Astrocyte of the cerebellum (primary cell): ENCODE results near the gene MMADHC.
A peak's percentile ranks its signal among the peaks of the same experiment; 100 is the strongest.

Source experiments
- DNase-seq: peaks from one replicate; pipeline ENCODE4 v3.0.0-alpha.2; 2011; ENCODE audit warnings: low read depth
- H3K4me3 ChIP-seq: 2 replicates; pipeline ENCODE4 v1.5.1; 2011; ENCODE audit warnings: mild to moderate bottlenecking, low read depth, low read length, moderate library complexity
- in situ Hi-C: cut with HindIII; loops from 2 replicates; pipeline ENCODE4 v1.10.0; 2017; ENCODE audit warnings: low sequenced_read_pairs
- TF ChIP-seq, protein P1 (sequence below): IDR thresholded peaks from 2 replicates; pipeline ENCODE4 v1.5.1; 2012; ENCODE audit warnings: low read length, low read depth, moderate library complexity, mild to moderate bottlenecking; ENCODE audit errors: missing control alignments

The MMADHC gene

DNA sequence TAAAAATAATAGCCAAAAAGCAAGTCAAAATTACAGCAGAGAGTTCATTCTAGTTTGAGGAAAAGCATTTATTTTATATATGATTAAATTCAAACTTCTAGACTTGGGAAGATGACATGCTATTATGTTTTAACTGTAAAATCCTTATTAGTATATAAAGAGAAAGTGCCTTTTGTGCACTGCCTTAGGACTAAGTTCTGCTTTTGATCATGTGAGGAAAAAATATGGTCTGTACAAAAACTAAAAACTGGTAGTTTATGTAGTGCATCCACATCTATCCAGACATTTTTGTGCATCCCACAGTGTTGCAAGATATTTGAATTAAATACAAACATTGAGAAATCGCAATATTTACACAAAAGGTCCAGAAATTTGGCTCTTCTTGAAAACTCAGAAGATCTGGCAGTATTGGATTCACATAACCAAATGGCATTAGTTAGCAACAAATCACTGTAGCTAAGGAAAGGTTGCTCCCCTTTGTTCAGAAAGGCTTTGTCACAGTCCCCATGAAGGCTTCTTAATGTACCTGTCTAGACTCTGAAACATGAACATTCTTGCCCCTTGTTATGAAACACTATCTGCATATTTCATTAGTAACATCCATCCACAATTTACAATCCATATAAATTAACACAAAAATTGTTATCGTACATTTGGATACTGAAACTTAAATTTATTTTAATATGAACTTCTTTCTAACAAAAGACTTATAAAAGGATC is 2.2 kb downstream of the MMADHC start:
- DNase-seq: no peak
- TF ChIP-seq, protein P1, sequence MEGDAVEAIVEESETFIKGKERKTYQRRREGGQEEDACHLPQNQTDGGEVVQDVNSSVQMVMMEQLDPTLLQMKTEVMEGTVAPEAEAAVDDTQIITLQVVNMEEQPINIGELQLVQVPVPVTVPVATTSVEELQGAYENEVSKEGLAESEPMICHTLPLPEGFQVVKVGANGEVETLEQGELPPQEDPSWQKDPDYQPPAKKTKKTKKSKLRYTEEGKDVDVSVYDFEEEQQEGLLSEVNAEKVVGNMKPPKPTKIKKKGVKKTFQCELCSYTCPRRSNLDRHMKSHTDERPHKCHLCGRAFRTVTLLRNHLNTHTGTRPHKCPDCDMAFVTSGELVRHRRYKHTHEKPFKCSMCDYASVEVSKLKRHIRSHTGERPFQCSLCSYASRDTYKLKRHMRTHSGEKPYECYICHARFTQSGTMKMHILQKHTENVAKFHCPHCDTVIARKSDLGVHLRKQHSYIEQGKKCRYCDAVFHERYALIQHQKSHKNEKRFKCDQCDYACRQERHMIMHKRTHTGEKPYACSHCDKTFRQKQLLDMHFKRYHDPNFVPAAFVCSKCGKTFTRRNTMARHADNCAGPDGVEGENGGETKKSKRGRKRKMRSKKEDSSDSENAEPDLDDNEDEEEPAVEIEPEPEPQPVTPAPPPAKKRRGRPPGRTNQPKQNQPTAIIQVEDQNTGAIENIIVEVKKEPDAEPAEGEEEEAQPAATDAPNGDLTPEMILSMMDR: no peak
- peak overlapping the region; percentile 17 for H3K4me3 ChIP-seq
- in situ Hi-C loops: no loop called here

DNA sequence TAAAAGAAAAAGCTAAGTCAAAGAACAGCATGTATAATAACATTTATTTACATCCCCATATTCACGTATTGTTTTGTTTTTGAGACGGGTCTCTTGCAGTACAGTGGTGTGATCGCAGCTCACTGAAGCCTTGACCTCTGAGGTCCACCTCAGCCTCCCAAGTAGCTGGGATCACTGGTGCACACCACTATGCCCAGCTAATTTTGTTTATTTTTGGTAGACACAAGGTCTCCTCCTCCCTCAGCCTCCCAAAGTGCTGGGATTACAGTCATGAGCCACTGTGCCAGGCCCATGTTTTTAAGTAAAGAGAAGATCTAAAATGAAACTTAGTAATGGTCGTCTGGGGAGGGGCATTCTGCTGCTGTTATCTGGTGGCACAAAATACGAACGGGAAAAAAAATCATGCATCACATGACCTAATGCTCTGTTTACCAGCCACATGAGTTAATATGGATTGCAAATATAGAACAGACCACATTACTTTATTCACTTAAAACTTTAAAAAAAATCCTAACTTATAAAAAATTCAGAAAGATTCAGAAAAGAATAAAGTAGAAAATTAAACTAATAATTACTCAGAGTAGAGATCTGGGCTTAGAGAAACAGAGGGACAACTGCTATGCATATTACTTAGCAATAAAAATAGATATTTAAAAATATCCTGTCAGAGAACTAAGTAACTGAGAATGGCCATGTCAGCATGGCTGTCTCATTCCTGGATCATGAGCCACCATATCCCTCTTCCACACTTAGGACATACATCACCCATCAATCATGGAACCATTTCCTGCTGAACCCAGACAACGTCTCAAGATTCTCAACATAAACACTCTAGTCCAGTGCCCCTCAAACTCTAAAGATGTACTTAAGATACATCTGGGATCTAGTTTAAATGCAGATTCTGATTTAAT is 7.3 kb downstream of the MMADHC start:
- in situ Hi-C loops: no loop called here
- TF ChIP-seq, protein P1: no peak
- H3K4me3 ChIP-seq: no peak overlapping the region
- no peak for DNase-seq

DNA sequence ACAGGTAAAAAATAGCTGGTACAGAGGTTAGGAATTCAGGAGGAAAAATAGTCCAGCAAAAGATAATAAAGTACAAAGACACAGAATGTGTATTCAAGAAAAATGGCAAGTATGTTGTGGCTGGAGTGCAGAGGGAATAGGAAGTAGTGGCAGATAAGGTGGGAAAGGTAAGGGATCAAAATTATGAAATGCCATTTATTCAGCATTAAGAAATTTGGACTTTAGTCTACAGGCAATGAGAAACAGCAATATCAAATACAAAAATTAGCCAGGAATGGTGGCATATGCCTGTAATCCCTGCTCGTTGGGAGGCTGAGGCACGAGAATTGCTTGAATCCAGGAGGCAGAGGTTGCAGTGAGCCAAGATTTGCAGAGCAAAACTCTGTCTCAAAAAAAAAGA is 10.3 kb downstream of the MMADHC start:
- no peak for DNase-seq
- H3K4me3 ChIP-seq: no peak overlapping the region
- in situ Hi-C loops: no loop called here
- TF ChIP-seq, protein P1: no peak

DNA sequence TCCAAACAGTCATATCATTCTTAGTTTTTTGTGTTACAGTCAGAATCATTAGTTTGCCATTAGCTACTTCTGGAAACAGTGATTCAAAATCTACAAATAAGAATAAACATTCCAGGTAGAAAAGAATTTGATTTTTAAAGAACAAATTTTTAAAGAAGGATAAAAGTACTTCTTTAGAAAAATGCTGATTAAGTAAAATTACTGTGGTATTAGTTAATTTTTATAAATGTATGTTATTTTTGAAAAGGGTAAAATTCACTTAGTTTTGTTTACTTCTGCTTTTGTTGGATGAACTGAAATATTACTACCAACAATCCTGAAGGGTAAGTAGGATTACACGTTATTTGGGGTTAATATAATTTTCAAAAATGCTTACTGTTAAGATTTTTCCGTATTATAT is 11.8 kb downstream of the MMADHC start:
- TF ChIP-seq, protein P1: no peak
- no peak for DNase-seq
- in situ Hi-C loops: no loop called here
- H3K4me3 ChIP-seq: no peak overlapping the region

DNA sequence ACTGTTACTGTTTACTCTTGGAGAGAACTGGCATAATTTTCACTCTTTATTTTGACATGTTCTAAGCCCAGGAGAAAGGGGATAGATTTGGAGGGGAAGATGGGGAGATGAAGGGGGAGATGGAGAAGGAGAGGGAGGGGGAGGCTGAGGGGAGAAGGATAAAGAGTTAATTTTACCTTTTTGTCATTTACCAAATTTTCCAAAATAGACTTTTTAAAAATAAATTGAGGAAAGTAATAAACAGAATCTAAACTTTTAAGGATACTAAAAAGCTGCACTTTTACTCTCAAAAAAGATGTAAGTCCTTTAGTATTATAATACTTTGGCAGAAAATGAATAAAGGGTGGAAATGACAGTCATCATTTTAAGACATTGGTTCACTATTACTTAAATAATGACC is 12.3 kb downstream of the MMADHC start:
- H3K4me3 ChIP-seq: no peak overlapping the region
- in situ Hi-C loops: no loop called here
- no peak for DNase-seq
- TF ChIP-seq, protein P1: no peak

DNA sequence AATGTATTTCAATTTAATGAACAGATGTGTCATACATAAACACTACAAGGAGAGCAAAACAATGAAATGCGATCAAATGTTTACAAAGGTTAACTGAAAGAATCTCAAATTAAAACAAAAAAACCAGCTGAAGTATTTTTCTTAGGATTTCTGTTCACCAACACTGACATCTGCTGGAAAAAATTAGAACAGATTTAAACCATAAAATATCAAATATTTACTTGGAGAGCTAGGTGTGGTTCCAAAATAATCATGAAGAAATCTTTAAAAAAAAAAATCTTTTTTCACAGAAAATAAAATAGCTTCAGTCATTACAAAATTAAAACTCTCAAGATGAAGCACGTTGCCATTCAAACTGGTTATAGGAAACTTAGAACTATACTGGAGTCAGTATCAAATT is 13.8 kb downstream of the MMADHC start:
- TF ChIP-seq, protein P1: no peak
- in situ Hi-C loops: no loop called here
- no peak overlapping the region for H3K4me3 ChIP-seq
- no peak for DNase-seq
